Small intestine (tissue), 7 donors: ENCODE data around the gene PLEKHA6. TPM values are rescaled to one million over a fixed set of nuclear protein-coding genes. Genes with fewer than 3 reads are reported as not detected.
A peak's percentile ranks its signal among the peaks of the same experiment; 100 is the strongest.

Experiments
- DNase-seq, 2 donors: peaks; one replicate each; pipeline versions ENCODE4 v3.0.0 to v3.0.0-alpha.2; 2013
- FAIRE-seq: peaks from 2 replicates; lab custom pipeline; 2012; peaks lifted over from hg19 to GRCh38; lab: Jason Lieb, UNC
- H3K27ac ChIP-seq, 3 donors: one replicate each; pipeline ENCODE4 v1.5.1; 2013; ENCODE audit warnings: low read length in 2 of 3, mild to moderate bottlenecking in 2 of 3, control low read depth in 1 of 3, inconsistent platforms in 1 of 3, low read depth in 1 of 3, moderate library complexity in 1 of 3
- H3K27me3 ChIP-seq, 3 donors: one replicate each; pipeline ENCODE4 v1.6.1; 2013; ENCODE audit warnings: low read length in 3 of 3, inconsistent platforms in 1 of 3; ENCODE audit not compliant: control insufficient read depth in 3 of 3, insufficient read depth in 3 of 3
- H3K36me3 ChIP-seq, 3 donors: one replicate each; pipeline ENCODE4 v1.6.1; 2013; ENCODE audit warnings: low read length in 3 of 3, inconsistent platforms in 1 of 3, low read depth in 1 of 3, mild to moderate bottlenecking in 1 of 3, moderate library complexity in 1 of 3; ENCODE audit not compliant: control insufficient read depth in 3 of 3, insufficient read depth in 2 of 3
- H3K4me1 ChIP-seq, 3 donors: one replicate each; pipeline ENCODE4 v1.6.1; 2013; ENCODE audit warnings: low read length in 2 of 3, inconsistent platforms in 1 of 3, low read depth in 1 of 3, mild to moderate bottlenecking in 1 of 3, moderate library complexity in 1 of 3; ENCODE audit not compliant: control insufficient read depth in 3 of 3, insufficient read depth in 2 of 3
- H3K4me3 ChIP-seq, 3 donors: one replicate each; pipeline ENCODE4 v1.5.1; 2013; ENCODE audit warnings: low read length in 3 of 3, control low read depth in 1 of 3, inconsistent platforms in 1 of 3, low read depth in 1 of 3, mild to moderate bottlenecking in 1 of 3, moderate library complexity in 1 of 3
- H3K9me3 ChIP-seq, 2 donors: one replicate each; pipeline ENCODE4 v1.6.1; 2013; ENCODE audit warnings: low read depth in 1 of 2, low read length in 1 of 2; ENCODE audit not compliant: control insufficient read depth in 2 of 2, insufficient read depth in 1 of 2
- WGBS, 3 donors: extraction: QIAGEN DNeasy Blood & Tissue Kit; methylation state at CpG; one replicate each; pipeline ENCODE4 v1.1.7; 2013; 5-methylcytosine and 5-hydroxymethylcytosine counted together
- polyA plus RNA-seq, 4 donors: library from polyadenylated mRNA; stranded (reverse) in 3 of 4; unstranded in 1 of 4; fragments of 200-250 nt in 3 of 4; fragments of 120-200 nt in 1 of 4; gene quantifications; one replicate each; pipeline versions ENCODE4 v1.2.1 to v1.2.3, GENCODE V29; 2013
- donor health status: healthy with polysubstance abuse.
- donor health status: control.
- donor health status: control.
- donor health status: Bipolar disorder and iron deficiency.
- donor health status: healthy.

Gene PLEKHA6
- polyA plus RNA-seq, 4 donors, result 27.4 to 58.0 (median 38.3) TPM

DNA sequence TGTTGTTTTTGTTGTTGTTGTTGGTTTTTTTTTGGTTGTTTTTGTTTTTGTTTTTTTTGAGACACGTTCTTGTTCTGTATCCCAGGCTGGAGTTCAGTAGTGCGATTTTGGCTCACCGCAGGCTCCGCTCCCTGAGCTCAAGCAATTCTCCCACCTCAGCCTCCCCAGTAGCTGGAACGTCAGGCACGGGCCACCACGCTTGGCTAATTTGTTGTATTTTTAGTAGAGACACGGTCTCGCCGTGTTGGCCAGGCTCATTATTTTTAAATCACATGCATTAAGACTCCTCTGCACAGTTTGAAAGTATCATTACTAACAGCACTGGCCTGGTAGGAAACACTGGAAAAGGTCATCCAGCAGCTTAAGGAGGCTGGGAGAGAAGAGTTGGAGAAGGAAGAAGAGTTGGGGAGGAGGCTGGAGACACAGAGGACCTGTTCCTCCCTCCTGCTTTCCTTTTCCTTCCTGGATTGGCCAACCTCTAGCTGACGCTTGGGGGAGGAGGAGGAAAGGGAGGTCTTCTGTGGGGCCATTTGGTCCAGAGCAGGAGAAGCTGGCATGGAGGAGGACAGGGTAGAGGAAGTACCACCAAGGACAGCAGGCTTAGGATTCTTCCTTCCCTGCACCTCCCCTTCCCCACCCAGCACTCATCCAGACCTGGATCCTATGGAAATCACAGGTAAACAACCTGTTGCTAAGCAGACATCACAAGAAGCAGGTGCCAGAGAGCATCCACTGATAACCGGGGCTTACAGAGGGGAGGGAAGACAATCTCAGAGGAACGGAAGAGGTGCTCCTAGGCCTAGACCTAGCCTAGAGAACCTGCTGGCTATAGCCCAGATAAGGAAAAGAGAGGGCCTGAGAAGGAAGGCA is 74.1 kb downstream of the PLEKHA6 start:
- no peak overlapping the region for H3K4me3 ChIP-seq
- peak overlapping the region in 2 of 3 donors; percentile 12 to 73 for H3K27ac ChIP-seq
- DNase-seq, result peak in 1 of 2 donors; percentile 54
- no peak for FAIRE-seq
- WGBS, 3 donors, result 73 to 81% (median 76%) methylated on average over 12 to 13 of the region's 13 CpGs
- no peaks in the 10 kb centered on the region for H3K27me3 ChIP-seq
- H3K36me3 ChIP-seq, result peaks cover 0 to 23% (median 0%) of the 10 kb centered on the region in 3 donors
- H3K4me1 ChIP-seq, result peaks cover 8 to 64% (median 9%) of the 10 kb centered on the region in 3 donors
- no peaks in the 10 kb centered on the region for H3K9me3 ChIP-seq

DNA sequence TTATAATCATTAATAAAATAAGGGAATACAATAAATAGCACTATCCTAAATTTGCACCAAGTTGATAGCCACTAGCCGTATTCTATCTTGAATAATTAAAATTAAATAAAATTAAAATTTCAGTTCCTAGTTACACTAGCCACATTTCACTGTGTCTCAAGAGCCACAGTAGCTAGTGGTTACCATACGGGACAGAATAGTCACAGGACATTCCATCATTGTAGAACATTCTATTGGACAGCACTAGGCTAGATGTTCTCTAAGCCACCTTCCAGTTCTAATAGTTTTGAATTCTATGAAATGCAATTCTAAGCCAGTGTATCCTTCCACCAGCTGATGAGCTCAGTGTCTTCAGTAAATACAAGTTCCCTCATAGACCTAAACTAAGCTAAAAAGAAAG is 74.8 kb downstream of the PLEKHA6 start:
- DNase-seq, result no peak
- Histone ChIP-seq H3K4me1 (peaks cover 8 to 71% (median 9%) of the 10 kb centered on the region in 3 donors), H3K9me3 (no peaks in the 10 kb centered on the region), H3K27ac (no peak overlapping the region), H3K36me3 (peaks cover 0 to 26% (median 0%) of the 10 kb centered on the region in 3 donors), H3K4me3 (no peak overlapping the region), H3K27me3 (no peaks in the 10 kb centered on the region)
- WGBS, 3 donors, result 88 to 90% (median 90%) methylated on average over 2 of the region's 2 CpGs
- no peak for FAIRE-seq

DNA sequence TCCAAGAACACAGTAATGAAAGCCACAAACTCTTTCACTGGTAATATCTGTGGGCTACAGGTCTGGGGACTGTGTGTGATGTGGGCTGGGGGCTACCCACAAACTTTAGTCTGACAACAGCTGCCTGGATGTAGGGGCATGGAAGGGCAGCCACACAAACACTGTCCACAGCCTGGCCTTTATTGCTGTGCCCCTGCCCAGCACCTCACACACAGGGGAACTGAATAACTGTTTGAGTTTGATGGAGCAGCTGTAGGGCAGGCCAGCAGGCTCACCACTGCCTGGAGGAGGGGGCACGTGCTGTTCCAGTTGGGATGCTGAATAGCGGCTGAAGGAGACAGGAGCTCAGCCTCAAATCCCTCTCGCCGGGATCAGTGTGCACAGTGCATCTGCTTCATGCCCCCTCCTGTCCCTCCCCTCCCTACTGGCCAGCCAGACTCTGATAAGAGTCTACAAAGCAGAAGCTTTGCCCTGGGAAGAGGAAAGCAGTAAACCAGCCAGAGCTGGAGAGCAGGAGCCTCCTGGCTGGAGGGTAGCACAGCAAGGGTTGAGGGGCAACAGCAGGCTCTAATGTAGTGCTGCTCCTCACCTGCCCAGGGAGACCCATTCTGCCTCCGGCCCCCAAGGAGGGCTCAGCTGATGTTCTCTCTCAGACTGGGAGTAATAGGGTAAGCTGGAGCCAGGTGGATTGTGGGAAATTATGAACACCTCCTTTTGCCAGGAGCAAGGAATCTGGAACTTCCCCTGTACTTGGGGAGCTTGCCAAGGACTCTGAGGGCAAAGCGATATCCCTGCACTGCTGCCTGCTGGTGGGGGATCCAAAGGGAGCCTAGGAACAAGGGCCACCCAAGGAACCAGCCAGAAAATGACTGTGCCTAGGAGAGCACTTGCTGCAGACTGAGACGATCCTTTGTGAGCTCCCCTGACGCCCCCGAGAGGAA is 75.7 kb downstream of the PLEKHA6 start:
- Histone ChIP-seq H3K27me3 (no peaks in the 10 kb centered on the region), H3K27ac (peak overlapping the region in 1 of 3 donors; percentile 14), H3K4me1 (peaks cover 6 to 74% (median 7%) of the 10 kb centered on the region in 3 donors), H3K36me3 (peaks cover 0 to 26% (median 0%) of the 10 kb centered on the region in 3 donors), H3K4me3 (no peak overlapping the region), H3K9me3 (no peaks in the 10 kb centered on the region)
- no peak for FAIRE-seq
- DNase-seq, result no peak
- WGBS, 3 donors, result 67 to 81% (median 70%) methylated on average over 9 of the region's 9 CpGs

DNA sequence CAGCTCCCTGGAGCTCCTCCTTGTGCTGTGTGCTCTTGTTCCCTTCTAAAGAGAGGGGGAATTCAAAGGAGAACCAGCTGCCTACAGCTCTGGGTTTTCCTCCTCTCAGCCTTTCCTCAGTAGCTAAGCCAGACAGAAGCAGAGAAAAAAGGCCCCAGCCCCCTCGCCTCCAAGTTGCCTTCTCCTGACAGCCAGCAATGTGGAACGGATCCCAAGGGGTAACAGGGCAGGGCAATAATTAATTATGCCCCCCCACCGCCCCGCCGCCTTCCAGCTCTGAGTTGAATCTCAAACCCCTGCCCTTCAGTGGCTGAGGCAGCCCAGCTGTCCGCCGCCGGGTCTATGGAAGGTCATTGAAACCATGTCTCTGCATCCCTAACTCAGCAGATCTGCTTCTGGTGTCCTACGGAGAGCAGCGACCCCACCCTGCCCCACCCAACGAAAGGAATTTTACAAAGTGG is 76.9 kb downstream of the PLEKHA6 start:
- Histone ChIP-seq H3K27me3 (no peaks in the 10 kb centered on the region), H3K4me1 (peaks cover 6 to 72% (median 9%) of the 10 kb centered on the region in 3 donors), H3K9me3 (no peaks in the 10 kb centered on the region), H3K27ac (peak overlapping the region in 1 of 3 donors; percentile 7), H3K36me3 (peaks cover 0 to 29% (median 0%) of the 10 kb centered on the region in 3 donors), H3K4me3 (no peak overlapping the region)
- no peak for FAIRE-seq
- WGBS, 3 donors, result 62 to 73% (median 63%) methylated on average over 11 of the region's 11 CpGs
- no peak for DNase-seq

DNA sequence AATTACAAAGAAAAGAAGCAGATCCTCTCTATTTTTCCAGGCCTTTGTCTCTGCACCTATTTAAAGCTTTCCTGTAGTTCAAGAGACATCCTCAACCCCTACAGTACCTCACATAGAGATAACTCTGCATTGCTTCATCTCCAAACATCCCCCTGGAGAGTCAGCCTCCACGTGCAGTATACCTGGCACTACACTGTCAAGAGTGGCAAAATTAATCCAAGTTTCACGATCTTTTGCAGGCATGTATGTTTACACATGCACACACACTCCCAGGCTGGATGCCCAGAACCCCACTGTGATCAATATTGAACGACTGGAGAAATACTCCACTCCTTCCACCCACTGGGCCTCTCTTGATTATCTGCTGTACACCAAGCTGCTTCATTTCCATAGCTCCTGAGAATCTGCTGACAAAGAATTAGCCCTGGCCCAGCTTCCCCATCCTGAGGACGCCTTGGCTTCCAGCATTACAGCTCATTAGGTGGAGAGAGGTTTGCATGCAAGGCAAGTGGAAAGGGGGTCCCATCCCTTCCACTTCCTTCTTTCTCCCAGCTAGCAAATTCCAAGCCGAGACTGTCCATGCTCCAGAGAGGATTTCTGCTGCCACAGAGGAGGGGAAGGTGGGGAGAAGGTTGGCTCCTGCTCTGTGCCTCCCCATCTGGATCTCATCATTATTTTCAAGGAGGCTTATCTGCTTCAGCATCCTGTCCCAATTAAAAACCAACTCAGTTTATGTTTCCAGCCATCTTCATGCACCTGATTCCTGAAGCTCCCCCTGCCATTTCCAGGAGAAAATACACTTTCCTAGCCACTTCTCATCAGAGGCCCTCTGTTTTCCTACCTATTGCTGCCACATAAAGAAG is 79.4 kb downstream of the PLEKHA6 start:
- 66 to 82% (median 67%) methylated on average over 5 of the region's 5 CpGs for whole genome bisulfite sequencing, 3 donors
- FAIRE-seq, result no peak
- H3K4me1 ChIP-seq, result peaks cover 0 to 57% (median 9%) of the 10 kb centered on the region in 3 donors

DNA sequence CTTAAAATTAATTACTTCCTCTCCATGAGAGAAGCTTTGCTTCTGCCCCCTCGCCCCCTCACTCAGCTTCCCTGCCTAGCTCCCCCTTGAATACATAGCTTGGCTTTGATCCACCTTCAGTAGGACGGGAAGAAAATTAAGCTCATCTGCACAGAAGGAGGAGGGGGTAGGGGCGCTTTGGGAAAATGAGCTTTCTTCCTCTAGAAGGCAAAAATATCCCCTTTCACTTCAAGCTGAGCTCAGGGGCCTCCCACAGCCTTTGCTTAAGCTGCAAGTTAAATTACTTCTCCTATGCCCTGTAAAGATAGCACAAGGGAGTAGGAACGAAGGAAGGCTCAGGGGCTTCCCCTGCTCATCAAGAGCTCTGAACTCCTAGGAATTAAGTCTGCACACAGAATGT is 80.8 kb downstream of the PLEKHA6 start:
- Histone ChIP-seq H3K4me3 (no peak overlapping the region), H3K9me3 (no peaks in the 10 kb centered on the region), H3K4me1 (peaks cover 0 to 54% (median 9%) of the 10 kb centered on the region in 3 donors), H3K36me3 (peaks cover 0 to 57% (median 2%) of the 10 kb centered on the region in 3 donors), H3K27ac (peak overlapping the region in 1 of 3 donors; percentile 28), H3K27me3 (no peaks in the 10 kb centered on the region)
- WGBS, 3 donors, result 25 to 44% (median 44%) methylated on average over 4 of the region's 4 CpGs
- DNase-seq (peak in 1 of 2 donors; percentile 44), FAIRE-seq (no peak)

More for the DNA sequence above, 79.4 kb downstream of the PLEKHA6 start:
- DNase-seq, result no peak
- H3K27ac ChIP-seq, result no peak overlapping the region
- H3K27me3 ChIP-seq, result no peaks in the 10 kb centered on the region
- H3K4me3 ChIP-seq, result no peak overlapping the region
- H3K36me3 ChIP-seq, result peaks cover 0 to 50% (median 2%) of the 10 kb centered on the region in 3 donors
- no peaks in the 10 kb centered on the region for H3K9me3 ChIP-seq

DNA sequence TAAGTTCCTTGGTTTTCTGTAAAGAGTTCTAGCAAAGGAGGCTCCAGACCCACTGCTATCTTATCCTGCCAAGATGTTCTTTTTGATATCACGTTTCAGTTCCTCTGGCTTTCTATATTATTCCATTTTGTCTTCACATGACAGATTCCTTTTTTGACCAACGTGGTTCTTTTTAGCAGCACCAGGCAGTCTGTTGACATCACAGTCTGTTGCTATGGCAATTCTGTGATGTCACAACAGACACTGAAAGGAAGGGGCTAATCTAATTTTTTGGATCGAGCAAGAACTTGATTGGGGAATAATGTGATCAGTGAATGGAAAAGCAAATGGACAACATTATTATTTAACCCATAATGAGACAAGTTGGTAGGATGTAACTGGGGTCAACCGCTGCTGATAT is 81.5 kb downstream of the PLEKHA6 start:
- Histone ChIP-seq H3K27ac (peak overlapping the region in 1 of 3 donors; percentile 28), H3K9me3 (no peaks in the 10 kb centered on the region), H3K4me3 (no peak overlapping the region), H3K36me3 (peaks cover 0 to 61% (median 2%) of the 10 kb centered on the region in 3 donors), H3K27me3 (no peaks in the 10 kb centered on the region), H3K4me1 (peaks cover 0 to 53% (median 9%) of the 10 kb centered on the region in 3 donors)
- 51 to 62% (median 58%) methylated on average over 4 of the region's 4 CpGs for WGBS, 3 donors
- FAIRE-seq (no peak), DNase-seq (peak in 1 of 2 donors; percentile 45)
